ENCODE measurements around the gene CYP8B1.

CYP8B1 gene, protein sequence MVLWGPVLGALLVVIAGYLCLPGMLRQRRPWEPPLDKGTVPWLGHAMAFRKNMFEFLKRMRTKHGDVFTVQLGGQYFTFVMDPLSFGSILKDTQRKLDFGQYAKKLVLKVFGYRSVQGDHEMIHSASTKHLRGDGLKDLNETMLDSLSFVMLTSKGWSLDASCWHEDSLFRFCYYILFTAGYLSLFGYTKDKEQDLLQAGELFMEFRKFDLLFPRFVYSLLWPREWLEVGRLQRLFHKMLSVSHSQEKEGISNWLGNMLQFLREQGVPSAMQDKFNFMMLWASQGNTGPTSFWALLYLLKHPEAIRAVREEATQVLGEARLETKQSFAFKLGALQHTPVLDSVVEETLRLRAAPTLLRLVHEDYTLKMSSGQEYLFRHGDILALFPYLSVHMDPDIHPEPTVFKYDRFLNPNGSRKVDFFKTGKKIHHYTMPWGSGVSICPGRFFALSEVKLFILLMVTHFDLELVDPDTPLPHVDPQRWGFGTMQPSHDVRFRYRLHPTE

DNA sequence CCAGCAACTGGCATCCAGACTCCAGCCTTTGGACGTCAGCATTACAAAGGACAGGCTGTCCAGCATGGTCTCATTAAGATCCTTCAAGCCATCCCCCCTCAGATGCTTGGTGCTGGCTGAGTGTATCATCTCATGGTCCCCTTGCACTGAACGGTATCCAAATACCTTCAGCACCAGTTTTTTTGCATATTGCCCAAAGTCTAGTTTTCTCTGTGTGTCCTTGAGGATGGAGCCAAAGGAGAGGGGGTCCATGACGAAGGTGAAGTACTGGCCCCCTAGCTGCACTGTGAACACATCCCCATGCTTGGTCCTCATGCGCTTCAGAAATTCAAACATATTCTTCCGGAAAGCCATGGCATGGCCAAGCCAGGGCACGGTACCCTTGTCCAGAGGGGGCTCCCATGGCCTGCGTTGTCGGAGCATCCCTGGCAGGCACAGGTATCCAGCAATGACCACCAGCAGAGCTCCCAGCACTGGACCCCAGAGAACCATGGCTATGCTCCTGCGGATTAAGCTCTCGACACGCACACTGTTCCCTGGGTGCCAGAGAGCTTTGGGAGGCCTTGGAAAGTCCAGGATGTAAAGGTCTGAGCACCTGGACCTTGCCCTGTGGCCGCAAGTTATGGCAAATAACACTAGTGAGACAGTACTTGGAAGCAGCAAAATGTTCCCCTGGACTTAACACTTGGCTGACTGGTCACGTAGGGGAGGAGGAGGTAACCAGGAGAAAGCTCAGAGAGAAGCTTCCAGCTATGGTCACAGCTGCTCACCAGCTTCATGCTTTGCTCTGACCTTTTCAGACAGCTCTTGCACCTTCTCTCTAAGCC, at the start of gene CYP8B1:
TSS of gene CYP8B1 (minus strand) at position 555 of the 827 bp plus-strand sequence. CDS start at position 492, 63 bp downstream.
- no peak for DNase-seq

DNA sequence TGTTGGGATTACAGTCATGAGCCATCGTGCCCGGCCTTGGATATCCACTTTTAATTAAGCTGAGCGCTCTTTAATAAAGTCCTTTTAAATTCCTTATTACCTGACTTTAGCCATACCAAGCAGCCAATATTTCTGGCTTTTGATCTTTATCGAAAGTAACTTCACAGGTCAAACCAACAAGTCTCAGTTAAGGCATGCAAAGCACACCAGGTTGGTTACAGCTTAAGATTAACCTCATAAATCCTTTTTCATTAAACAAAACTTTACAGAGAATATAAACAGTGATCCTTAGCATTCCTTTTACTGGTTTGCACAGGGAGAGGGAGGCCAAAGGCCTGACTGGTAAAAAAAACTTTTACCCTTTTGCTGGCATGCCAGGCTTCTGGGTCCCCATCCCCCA, 47.9 kb upstream of the CYP8B1 start:
- DNase-seq: no peak

DNA sequence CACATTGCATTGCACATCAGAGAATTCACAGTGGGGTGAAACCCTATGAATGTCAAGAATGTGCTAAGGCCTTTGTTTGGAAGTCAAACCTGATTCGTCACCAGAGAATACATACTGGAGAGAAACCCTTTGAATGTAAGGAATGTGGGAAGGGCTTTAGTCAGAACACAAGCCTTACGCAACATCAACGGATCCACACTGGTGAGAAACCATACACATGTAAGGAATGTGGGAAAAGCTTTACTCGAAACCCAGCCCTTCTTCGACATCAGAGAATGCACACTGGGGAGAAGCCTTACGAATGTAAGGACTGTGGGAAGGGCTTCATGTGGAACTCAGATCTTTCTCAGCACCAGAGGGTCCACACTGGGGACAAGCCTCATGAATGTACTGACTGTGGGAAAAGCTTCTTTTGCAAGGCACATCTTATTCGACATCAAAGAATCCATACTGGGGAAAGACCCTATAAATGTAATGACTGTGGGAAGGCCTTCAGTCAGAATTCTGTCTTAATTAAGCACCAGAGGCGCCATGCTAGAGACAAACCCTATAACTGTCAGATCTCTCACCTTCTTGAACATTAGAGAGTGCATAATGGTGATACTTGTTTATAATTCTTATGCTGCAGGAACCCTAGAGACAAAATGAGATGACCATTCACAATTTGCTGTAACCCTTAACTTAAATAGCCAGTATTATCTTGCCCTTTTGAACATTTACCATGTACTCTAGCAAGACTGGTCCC, 39.3 kb upstream of the CYP8B1 start:
- DNase-seq: no peak

DNA sequence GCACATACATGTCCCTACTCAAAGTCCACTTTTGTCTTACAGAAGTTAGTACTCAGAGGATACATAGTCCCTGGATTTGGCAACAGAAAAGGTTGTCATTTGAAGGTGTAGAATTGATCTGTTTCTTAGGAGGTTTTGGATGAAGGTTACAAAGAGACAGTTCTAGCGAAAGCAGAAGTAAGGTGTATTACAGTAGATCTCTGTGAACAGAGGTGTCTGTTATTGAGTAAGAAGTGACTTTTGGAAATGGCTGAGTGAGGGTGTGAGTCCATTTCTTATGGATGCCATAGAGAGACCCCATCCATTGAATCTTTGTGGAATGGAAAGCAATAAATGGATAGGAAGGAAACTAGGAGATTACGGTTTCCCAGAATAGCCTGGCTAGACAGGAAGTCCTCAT, 35.9 kb upstream of the CYP8B1 start:
- DNase-seq: no peak

DNA sequence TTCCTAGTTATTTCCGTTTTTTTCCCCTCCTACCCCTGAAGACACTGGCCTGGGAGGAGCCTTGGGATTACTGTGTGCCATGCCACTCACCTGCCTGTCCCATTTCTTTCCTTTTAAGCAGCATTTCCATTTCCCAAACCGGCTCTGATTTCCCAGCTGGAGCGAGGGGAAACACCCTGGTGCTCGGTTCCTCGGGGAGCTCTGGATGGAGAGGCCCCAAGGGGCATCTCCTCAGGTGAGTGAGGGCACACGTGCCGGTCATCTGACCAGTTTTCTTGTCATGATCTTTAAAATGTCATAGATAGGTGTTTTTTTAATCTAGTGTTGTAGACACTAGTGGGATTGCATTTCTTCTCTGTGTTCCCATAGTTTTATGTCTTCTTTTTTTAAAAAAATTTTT, 33.0 kb upstream of the CYP8B1 start:
- no peak for DNase-seq

DNA sequence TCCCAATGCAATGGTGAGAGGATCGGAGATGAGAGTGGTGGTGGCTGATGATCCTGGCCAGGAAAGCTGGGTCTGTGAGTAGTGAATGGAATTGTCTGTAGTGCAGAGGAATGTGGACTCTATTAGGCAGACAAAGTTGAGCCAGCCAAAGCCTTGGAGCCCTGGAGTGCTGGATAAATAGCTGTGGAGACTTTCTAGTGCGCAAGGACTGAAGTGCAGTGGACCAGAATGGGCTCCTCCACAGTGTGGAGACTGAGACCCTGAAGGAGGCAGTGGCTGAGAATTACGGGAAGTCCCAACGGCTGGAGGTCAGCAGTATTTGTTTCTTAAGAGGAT, 31.1 kb upstream of the CYP8B1 start:
- no peak for DNase-seq

DNA sequence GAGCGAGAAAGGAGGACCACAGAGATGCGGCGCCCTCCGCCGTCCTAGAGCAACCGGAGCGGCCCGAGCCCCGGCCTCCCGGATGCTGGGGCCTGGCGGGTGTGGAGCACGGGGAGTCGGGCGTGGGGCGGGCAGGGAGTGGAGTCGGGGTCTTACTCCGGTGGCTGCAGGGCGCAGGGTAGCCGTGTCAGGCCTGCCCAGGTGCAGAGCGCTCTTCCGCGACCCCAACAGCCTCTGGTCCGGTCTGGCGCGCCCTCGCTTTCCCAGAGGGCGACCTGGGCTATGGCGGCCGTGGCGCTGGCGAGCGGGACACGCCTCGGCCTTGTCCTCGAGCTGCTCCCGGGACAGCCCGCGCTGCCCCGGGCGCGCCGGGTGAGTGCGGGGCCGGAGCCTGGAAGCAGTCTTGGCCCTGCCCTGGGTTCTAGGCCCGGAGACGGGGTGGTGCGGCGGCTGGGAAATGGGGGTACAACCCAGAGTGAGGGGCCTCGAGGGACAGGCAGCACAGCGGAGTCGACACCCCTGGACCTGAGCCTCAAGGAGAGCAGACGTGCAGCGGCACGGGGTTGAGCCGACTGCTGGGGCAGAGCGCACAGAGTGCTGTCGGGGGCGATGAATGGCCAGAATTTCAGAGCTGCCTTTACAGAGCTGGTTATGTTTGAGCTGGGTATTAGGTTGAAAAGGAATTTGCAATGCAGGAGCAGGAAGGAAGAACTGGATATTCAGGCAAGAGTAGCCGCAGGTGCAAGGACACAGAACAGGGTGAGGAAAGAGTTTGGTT, 30.6 kb upstream of the CYP8B1 start, which contains the start of gene ZNF662:
TSS of gene ZNF662 (plus strand) at position 73 of the 778 bp plus-strand sequence. CDS start 1,973 bp downstream, outside the sequence.
- DNase-seq: peak; percentile 44

DNA sequence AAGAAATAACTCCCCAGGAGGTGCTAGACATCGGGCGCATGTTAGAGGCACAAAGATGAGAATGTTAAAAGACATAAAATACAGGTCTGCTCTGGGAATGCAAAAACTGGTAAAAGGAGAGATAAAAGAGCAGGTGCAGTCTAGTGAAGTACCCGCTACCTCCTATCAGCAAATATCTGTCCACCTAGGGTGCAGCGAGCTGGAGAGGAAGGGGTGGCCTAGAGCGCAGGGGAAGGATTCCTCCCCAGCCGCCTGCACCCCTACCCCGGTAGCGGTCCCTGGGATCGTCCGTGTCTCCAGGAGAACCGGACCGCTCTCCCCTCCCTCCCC, 30.0 kb upstream of the CYP8B1 start:
- DNase-seq: no peak

DNA sequence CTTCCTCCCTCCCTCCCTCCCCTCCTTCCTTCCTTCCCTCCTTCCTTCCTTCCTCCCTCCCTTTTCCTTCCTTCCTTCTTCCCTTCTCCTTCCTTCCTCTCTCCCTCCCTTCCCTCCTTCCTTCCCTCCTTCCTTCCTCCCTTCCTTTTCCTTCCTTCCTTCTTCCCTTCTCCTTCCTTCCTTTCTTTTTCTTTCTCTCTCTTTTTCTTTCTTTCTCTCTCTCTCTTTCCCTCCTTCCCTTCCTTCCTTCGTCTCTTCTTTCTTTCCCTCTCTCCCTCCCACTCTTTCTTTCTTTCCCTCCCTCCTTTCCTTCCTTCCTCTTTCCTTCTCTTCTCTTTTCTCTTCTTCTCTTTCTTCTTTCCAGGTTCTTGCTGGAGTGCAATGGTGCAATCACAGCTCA, 28.4 kb upstream of the CYP8B1 start:
- DNase-seq: no peak

DNA sequence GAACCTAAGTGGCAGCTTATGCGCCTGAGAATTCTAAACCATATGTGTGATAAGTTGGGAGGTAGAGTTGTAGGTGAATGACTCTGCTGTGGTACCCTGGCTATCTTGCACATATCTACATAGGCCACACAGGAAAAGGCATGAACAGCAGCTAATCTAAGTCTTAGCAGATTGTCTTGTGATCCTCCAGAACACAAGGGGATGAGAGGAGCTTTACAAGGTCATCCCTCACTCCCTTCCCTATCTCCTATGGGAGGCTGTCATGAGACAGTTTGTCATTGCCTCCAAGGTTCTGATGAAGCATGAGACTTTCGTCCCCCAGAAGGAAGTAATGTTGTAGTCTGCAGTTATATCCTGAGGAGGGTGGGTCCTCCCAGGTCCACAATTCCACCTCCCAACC, 26.6 kb upstream of the CYP8B1 start:
- DNase-seq: no peak

DNA sequence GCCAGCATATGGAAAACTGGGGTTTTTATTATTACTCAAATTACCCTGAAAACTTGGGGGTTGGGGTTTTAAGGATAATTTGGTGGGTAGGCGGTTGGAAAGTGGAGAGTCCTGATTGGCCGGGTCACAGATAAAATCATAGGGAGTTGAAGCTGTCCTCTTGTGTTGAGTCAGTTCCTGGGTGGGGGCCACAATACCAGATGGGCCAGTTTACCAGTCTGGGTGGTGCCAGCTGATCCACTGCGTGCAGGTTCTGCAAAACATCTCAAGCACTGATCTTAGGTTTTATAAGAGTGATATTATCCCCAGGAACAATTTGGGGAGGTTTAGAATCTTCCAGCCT, 25.4 kb upstream of the CYP8B1 start:
- no peak for DNase-seq

DNA sequence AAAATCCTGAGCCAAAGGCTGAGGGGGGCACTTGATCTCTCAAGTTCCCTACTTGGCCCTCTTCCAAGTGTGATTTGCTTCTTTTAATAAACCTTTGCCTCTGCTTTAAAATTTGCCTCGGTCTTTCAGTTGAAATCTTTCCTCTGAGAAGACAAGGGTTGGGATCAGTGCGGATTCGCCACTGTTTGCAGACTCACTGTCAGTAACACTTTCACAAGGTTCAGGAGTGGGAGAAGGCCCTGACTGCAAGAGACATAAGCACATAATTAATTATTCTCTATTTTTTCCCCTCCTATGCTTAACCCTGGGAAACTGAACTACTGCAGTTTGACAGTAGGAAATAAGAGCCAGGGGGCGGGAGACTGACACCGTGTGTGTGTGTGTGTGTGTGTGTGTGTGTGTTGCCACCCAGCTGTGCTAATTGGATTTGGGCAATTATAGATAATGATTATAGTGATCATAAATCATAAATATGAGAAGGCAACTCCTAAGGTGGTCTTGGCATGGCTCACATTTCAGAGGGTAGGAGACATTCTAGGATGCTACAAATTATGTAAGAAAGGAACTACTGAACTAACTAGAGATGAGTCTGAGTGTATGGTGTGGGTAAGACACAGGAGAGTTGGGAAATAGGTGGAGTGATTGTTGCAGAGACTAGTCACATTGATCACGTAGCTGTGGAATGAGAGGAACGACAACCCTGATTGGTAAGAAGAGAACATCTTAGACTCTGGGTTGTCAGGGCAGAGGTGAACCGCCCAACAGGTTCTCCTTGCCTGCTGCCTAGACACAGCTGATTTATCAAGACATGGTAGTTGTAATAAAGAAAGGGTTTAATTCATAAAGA, 24.8 kb upstream of the CYP8B1 start:
- no peak for DNase-seq

DNA sequence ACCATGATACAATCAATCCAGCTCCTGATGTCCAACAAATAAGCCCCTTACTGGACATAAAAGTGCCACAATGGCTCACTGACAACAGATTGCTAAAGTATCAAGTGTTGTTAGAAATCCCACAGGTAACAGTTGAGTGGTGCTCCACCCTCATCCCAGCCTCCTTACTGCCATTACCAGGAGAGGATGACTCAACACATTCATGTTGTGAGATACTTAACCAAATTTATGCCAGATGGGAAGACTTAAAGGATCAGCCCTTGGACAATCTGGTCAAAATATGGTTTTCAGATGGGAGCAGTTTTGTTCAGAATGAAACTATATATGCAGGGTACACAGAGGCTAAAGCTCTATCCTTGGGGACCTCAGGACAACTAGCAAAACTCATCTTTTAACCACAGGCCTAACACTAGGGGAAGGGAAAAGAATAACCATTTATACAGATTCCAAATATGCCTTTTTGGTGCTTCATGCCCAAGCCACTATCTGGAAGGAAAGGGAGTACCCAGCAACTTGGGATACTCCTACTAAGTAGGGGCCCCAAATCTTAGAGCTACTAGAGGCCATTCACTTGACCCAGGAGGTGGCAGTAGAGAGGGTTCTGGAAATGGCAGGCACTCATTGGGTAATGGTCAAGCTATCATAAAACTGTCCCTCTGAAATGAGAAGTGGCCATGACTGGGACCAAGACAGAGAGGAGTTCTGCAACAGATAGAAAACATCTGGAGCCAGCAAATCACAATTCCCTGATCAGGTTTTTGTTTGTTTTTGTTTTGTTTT, 23.4 kb upstream of the CYP8B1 start:
- no peak for DNase-seq

DNA sequence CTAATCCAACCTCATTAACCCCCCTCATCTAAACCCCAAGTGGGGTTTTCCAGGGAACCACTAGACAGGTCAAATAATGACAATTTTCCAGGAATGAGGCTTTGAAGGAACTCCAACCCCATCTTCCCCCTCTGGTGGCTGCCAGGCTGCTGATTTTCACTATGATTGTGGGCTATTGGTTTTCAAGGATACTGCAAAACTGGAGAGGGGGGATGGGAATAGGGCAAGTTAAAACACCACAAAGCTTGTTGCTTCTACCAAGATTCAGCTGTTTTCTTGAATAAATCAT, 19.8 kb upstream of the CYP8B1 start:
- no peak for DNase-seq

DNA sequence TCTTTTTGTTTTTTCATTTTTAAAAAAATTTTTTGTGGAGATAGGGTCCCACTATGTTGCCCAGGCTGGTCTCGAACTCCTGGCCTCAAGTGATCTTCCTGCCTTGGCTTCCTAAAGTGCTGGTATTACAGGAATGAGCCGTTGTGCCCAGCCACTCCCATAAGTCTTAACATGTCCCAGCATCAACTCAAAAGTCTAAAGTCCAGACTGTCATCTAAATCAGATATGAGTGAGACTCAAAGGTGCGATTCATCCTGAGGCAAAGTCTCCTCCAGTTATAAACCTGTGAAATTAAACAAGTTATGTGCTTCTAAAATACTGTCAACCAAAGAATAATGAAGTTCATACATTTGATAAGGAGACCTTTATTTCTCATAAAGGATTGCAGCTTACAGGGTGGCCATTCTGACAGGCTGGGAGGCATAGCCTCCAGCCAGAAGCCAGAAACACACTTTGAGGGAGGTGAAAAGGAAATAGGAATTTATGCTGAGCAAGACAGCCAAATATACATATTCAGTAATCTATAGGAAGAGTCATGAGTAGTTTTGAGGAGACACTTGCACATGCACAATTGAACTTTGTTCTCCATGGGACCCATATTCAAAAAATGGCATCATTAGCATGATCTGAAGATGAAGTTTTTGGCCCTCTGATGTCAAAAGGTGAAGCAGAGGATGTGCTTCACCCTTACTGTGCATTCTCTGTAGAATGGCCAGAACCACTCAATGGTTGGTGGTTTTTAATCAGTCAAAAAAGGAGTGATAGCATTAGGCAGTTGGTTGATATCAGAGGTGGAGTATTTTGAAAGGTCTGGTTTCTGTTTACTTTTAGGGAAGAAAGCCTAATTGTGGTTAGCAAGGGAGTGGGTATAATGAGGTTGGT, 19.3 kb upstream of the CYP8B1 start:
- peak; percentile 75 for DNase-seq

DNA sequence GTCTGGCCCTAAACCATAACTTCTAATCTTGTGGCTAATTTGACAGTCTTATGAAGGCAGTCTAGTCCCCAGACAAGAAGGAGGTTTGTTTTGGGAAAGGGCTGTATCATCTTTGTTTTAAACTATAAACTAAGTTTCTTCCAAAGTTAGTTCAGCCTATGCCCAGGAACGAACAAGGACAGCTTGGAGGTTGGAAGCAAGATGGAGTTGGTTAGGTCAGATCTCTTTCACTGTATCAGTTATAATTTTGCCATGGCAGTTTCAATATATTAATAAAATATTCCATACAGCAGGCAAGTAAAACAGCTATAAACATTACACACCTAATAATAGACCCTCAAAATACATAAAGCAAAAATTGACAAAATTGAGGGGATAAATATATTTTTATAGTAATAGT, 17.1 kb upstream of the CYP8B1 start:
- no peak for DNase-seq

DNA sequence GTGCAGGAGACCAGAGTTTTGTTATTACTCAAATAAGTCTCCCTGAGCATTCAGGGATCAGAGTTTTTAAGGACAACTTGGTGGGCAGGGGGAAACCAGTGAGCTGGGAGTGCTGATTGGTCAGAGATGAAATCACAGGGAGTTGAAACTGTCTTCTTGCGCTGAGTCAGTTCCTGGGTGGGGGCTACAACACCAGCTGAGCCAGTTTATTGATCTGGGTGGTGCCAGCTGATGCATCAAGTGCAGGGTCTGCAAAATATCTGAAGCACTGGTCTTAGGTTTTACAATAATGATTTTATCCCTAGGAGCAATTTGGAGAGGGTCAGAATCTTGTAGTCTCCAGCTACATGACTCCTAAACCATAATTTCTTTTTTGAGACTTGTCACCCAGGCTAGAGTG, 16.5 kb upstream of the CYP8B1 start:
- DNase-seq: no peak

DNA sequence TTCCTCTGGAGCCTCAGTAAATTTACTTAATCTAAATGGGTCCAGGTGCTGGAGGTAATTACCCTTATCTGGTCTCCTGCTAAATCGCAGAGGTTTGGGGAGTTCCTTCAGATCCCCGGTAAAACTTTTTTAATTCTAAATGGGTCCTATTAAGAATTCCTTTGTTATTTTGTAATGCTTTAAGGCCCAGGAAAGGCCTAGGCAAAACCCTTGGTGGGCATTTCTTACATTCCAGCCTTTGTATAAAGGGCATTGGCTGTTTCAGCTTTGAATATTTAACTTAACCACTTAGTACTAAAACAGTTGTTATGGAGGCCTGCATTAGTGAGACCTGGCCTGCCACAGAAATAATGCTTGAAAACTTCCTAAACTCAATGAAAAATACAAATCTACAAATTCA, 15.4 kb upstream of the CYP8B1 start:
- DNase-seq: no peak

DNA sequence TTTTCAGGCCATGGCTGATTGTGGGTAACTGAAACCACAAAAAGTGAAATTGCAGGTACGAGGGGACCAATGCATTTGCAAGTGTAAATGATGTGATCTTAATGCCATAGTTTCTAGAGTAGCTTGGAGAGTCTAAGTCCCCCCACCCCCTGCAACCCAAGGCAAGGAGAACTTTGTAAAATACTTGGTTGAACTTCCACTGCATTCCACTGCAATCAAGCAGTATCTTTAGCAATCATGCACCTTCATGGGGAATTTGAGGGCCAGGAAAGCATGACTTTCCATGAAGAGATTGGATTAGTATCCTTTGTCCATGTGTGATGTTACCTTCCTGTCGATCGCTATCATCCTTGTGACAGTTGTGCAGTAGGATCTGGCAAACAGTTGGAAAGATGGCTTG, 11.4 kb upstream of the CYP8B1 start:
- no peak for DNase-seq

DNA sequence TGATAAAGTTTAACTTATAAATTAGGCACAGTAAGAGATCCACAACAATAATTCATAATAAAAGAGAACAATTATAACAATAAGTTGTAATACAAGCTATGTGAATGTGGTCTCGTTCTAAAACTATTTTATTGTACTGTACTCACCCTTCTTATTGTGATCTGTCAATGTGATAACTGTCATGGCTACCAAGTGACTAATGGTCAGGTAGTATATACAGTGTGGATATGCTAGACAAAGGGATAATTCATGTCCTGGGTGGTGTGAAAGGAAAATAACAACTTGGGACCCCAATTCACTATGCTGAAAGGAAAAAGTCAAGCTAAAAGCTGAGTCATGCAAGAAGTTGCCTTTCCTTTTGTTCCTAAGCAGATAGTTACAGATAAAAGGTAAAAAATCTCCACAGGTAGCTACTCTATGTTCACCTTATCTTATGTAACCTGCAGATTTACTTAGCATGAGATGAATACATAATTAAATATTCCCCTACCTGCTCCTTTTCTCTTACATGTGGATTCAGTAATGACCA, 10.7 kb upstream of the CYP8B1 start:
- no peak for DNase-seq
